OCI-LY1 (cell line): ENCODE measurements around the gene SELENOI.

Experiments used
- CTCF ChIP-seq: fragments of 200-600 bp; sonication (generic), shearing (Covaris generic); IDR thresholded peaks from 2 replicates; pipeline ENCODE4 v1.5.1; 2017; ENCODE audit warnings: mild to moderate bottlenecking, antibody characterized with exemption, low read length, moderate library complexity, mixed read lengths
- EZH2 ChIP-seq: fragments of 200-600 bp; sonication (generic), shearing (Covaris generic); IDR thresholded peaks from 2 replicates; pipeline ENCODE4 v1.8.0; 2017; ENCODE audit warnings: borderline replicate concordance, mixed run types, mild to moderate bottlenecking, antibody characterized with exemption, low read length, moderate library complexity, mixed read lengths

- TF ChIP-seq CTCF (no peak), EZH2 (no peak)
These were observed 18.4 kb upstream of the SELENOI start for GRCh38 chr2:26327291-26328272.
